Glutamatergic neuron (in vitro differentiated cells): ENCODE measurements around the gene LDLRAD4. TPM values are rescaled to one million over a fixed set of nuclear protein-coding genes. Genes with fewer than 3 reads are reported as not detected.
"Not testable (repeated sequence)": the region's sequence is repeated elsewhere in the genome, so short reads cannot be mapped to it uniquely, and the experiment has no call there.

Source experiments
- DNase-seq: peaks from one replicate; pipeline ENCODE4 v3.0.0; 2022
- H3K27ac Mint-ChIP-seq: one replicate; pipeline ENCODE4 v1.8.0; 2020; ENCODE audit warnings: mild to moderate bottlenecking, mixed read lengths, inconsistent platforms; ENCODE audit not compliant: unreplicated experiment
- H3K27me3 Mint-ChIP-seq: one replicate; pipeline ENCODE4 v1.8.0; 2020; ENCODE audit warnings: mild to moderate bottlenecking, moderate library complexity, mixed read lengths, inconsistent platforms; ENCODE audit not compliant: unreplicated experiment
- H3K36me3 Mint-ChIP-seq: one replicate; pipeline ENCODE4 v1.8.0; 2020; ENCODE audit warnings: mild to moderate bottlenecking, mixed read lengths, inconsistent platforms; ENCODE audit not compliant: unreplicated experiment
- H3K4me1 Mint-ChIP-seq: one replicate; pipeline ENCODE4 v1.8.0; 2020; ENCODE audit warnings: mild to moderate bottlenecking, low read depth, mixed read lengths, inconsistent platforms; ENCODE audit not compliant: unreplicated experiment
- H3K4me3 Mint-ChIP-seq: one replicate; pipeline ENCODE4 v1.8.0; 2020; ENCODE audit warnings: mild to moderate bottlenecking, mixed read lengths, inconsistent platforms; ENCODE audit not compliant: unreplicated experiment
- H3K9me3 Mint-ChIP-seq: one replicate; pipeline ENCODE4 v1.8.0; 2020; ENCODE audit warnings: mild to moderate bottlenecking, moderate library complexity, mixed read lengths, inconsistent platforms; ENCODE audit not compliant: unreplicated experiment
- CTCF ChIP-seq: fragments of 200-600 bp; sonication (generic); IDR thresholded peaks from one replicate; pipeline ENCODE4 v1.5.0; 2021; ENCODE audit not compliant: partially characterized antibody, unreplicated experiment
- total RNA-seq: library from RNA; stranded (reverse); fragmentation: NEBNext Ultra II Directional; extraction: Animal tissue kit (Norgen Biotek cat#: 25700); gene quantifications from one replicate; pipeline ENCODE4 v1.2.1, GENCODE V29; 2021; ENCODE audit not compliant: unreplicated experiment

LDLRAD4 gene
- total RNA-seq, 1 donor from 2014 or later, result 0.29 TPM

DNA sequence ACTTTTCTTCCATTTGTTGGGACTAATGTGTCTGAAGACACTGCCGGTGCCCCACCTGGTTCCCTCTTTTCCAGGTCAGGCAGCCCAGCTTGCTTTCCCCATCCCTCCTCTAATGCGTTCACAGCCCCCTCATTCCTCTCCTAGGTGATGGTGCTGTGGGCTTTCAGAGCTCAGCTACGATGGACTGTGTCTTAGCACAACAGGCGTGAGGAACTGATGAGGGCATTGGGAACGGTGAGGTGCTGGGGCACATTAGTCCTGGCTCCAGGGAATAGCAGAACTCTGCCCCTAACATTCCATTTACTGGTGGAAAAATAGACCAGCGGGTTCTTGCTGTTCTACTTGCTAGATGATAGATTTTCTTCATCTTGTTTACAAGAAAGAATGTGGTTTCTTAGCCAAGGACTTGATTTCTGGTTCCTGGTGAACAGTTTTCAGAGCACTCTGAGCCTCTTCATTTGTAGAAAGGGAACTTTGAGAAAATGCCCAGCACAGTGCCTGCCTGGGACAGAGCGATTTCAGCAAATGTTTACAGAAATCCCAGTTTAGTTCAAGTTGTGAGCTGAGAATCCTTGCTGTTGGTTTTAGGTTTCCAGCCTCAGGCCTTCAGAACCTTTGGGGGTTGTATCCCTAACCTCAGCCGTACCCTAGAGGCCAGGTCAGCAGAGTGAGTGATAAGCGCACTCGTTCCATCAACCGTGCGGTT lies 42.5 kb downstream of the LDLRAD4 start:
- no peak for DNase-seq
- no peaks in the 10 kb centered on the region for H3K36me3 Mint-ChIP-seq
- H3K27ac Mint-ChIP-seq, result no peak overlapping the region

GRCh38 chr18:13261661-13262357 lies 43.2 kb downstream of the LDLRAD4 start:
- Mint-ChIP-seq H3K27ac (no peak overlapping the region), H3K4me3 (no peak overlapping the region), H3K27me3 (peaks cover 5% of the 10 kb centered on the region), H3K9me3 (peaks cover 7% of the 10 kb centered on the region), H3K36me3 (no peaks in the 10 kb centered on the region), H3K4me1 (no peaks in the 10 kb centered on the region)
- no peak for TF ChIP-seq CTCF
- DNase-seq, result no peak

More for the DNA sequence above, 42.5 kb downstream of the LDLRAD4 start:
- Mint-ChIP-seq H3K4me3 (no peak overlapping the region), H3K4me1 (no peaks in the 10 kb centered on the region), H3K27me3 (peaks cover 5% of the 10 kb centered on the region), H3K9me3 (peaks cover 7% of the 10 kb centered on the region)
- no peak for TF ChIP-seq CTCF

- not testable (repeated sequence) for H3K9me3 Mint-ChIP-seq, H3K4me3 Mint-ChIP-seq, H3K36me3 Mint-ChIP-seq, H3K27me3 Mint-ChIP-seq, H3K27ac Mint-ChIP-seq, H3K4me1 Mint-ChIP-seq, DNase-seq
Measured at GRCh38 chr18:13262358-13262680, 43.8 kb downstream of the LDLRAD4 start.

- DNase-seq, result no peak
- Mint-ChIP-seq H3K4me1 (no peaks in the 10 kb centered on the region), H3K27ac (no peak overlapping the region), H3K27me3 (peaks cover 5% of the 10 kb centered on the region), H3K4me3 (no peak overlapping the region), H3K36me3 (no peaks in the 10 kb centered on the region), H3K9me3 (peaks cover 7% of the 10 kb centered on the region)
- TF ChIP-seq CTCF, result no peak
Measured at GRCh38 chr18:13262839-13263691, 44.5 kb downstream of the LDLRAD4 start.

DNA sequence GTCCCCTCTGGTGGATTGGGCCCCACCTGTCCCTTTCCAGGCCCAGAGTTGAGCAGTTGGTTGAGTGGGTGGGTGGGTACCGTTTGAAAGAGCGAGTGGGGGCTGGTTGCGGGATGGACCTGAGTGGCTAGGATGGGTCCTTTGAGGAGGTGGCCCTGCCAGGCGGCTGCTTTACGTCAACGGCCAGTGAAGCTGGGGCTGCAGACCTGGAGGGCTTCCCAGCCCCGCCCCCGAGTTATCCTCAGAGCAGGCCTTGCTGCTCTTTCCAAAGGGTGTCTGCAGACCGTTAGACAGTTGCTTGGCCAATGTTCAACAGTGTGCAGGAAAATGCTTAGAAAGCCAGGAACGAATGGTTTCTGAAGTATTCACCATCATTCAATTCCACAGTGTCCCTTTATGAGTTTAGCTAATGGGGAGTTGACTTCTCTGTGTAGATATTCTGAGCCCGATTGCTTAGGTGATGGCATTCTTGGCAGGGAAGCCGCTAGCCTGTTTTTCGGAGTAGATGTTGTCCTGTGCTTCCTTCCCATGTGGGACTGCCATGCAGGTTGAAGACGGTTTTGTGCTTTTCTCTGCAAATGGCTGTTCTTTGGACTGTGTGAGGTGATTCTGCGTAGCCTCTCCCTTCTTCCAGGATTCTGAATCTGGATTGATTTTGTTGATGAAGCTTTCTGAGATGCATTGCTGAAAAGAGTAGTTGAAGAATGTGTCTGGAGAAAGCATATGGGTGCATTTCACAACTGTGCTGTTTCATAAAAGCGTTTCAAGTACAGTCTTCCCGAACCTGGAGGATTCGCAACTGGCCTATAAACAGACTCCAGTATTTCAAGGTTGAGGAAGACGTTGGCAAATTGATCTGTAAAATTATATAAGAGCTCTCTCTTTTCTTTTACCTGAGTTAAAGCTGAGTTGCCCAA lies 45.8 kb downstream of the LDLRAD4 start:
- DNase-seq, result no peak

More for the DNA sequence above, 45.8 kb downstream of the LDLRAD4 start:
- Mint-ChIP-seq H3K27me3 (peaks cover 2% of the 10 kb centered on the region), H3K4me3 (no peak overlapping the region), H3K9me3 (peaks cover 7% of the 10 kb centered on the region), H3K36me3 (no peaks in the 10 kb centered on the region), H3K4me1 (no peaks in the 10 kb centered on the region), H3K27ac (no peak overlapping the region)
- TF ChIP-seq CTCF, result no peak
